ENCODE results near the gene INPP4A.
"Not testable (repeated sequence)": the region's sequence is repeated elsewhere in the genome, so short reads cannot be mapped to it uniquely, and the experiment has no call there.

Gene INPP4A

DNA sequence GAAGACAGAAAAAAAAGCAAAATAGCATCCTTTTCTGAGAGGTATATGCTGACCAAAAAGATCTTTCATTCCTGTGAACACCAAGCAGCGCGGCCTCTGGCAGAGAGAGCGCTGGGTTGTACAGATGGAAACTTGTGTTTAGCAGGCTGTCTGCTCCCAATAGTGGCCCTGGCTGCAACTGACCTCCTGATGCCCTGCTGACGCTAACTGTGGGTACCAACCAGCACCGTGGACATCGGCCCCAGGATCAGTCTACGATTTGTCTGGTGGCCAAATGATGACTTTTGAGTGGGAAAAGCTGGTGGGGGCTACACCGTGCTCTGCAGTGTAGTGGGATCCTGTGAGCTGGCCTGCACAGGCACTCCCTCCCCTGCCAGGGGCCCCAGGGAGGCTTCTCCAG, 147.9 kb downstream of the INPP4A start:
- no peak overlapping the region for H3K4me3 ChIP-seq (ENCODE audit: low read depth, low read length)
- TF ChIP-seq CTCF (IDR thresholded peaks at IDR 0.05; ENCODE audit: low read depth, low read length), result no peak

GRCh38 chr2:98594665-98595064, 150.0 kb downstream of the INPP4A start:
- not testable (repeated sequence) for H3K4me3 ChIP-seq (ENCODE audit: low read depth, low read length)

GRCh38 chr2:98598781-98599428, 154.2 kb downstream of the INPP4A start:
- no peak overlapping the region for H3K4me3 ChIP-seq (ENCODE audit: low read depth, low read length)
- no peak for TF ChIP-seq CTCF (IDR thresholded peaks at IDR 0.05; ENCODE audit: low read depth, low read length)

- peak; percentile 57 for TF ChIP-seq CTCF (IDR thresholded peaks at IDR 0.05; ENCODE audit: low read depth, low read length)
- H3K4me3 ChIP-seq (ENCODE audit: low read depth, low read length), result no peak overlapping the region
Observed at GRCh38 chr2:98601532-98602132, 157.0 kb downstream of the INPP4A start.

DNA sequence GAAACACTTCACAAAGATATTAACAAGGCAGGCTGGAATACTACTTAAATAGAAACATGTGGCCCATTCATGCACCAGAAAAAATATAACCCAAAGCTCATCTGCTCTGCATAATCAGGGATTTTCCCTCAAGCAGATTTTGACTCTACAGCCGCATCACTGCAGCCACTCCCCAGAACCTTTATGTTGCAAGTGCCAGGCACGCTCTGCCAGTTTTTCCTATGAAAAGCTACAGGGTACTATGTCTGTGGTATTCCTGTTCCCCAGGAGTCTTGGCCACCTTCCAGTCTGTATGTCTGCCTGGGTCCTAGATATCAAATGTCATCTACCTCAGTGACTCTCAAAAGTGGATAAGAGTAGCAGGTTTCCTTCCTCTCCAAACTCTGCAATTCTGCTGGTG, 159.9 kb downstream of the INPP4A start:
- no peak overlapping the region for H3K4me3 ChIP-seq (ENCODE audit: low read depth, low read length)
- TF ChIP-seq CTCF (IDR thresholded peaks at IDR 0.05; ENCODE audit: low read depth, low read length), result no peak

GRCh38 chr2:98605076-98605475, 160.4 kb downstream of the INPP4A start:
- H3K4me3 ChIP-seq (ENCODE audit: low read depth, low read length), result no peak overlapping the region
- no peak for TF ChIP-seq CTCF (IDR thresholded peaks at IDR 0.05; ENCODE audit: low read depth, low read length)

DNA sequence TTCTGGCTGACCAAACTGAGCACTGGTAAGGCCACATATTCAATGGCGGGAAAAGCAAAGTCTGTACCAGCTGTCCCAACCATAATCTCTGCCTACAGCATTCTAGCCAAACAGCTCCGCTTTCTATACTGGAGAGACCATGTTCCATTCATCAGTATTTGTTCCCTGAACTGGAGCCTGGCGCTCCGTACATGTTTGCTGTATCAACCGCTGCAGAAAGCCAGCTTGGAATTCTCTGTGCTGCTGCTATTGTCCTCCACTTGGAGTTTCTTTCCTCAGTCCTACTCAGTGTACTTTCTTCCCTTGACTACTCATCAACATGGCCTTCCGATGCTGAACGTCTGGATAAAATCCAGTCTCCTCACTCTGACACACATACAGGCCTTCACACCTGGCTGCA, 161.8 kb downstream of the INPP4A start:
- no peak overlapping the region for H3K4me3 ChIP-seq (ENCODE audit: low read depth, low read length)
- TF ChIP-seq CTCF (IDR thresholded peaks at IDR 0.05; ENCODE audit: low read depth, low read length), result no peak

GRCh38 chr2:98607104-98607503, 162.4 kb downstream of the INPP4A start:
- no peak for TF ChIP-seq CTCF (IDR thresholded peaks at IDR 0.05; ENCODE audit: low read depth, low read length)

More at GRCh38 chr2:98607104-98607503, 162.4 kb downstream of the INPP4A start:
- H3K4me3 ChIP-seq (ENCODE audit: low read depth, low read length), result peak overlapping the region; percentile 79

Measured in WI38 (cell line).